K562 (cell line): Measurements from ENCODE around the gene SQOR. TPM values are rescaled to one million over a fixed set of nuclear protein-coding genes. Genes with fewer than 3 reads are reported as not detected.
A peak's percentile ranks its signal among the peaks of the same experiment; 100 is the strongest.

Experiments used
- BCLAF1 ChIP-seq, 2 experiments: fragments of 450-650 bp in 1 of 2; IDR thresholded peaks; 2 replicates each; pipeline ENCODE4 v1.6.1; 2011 to 2017; ENCODE audit warnings: low read depth in 2 of 2, antibody characterized with exemption in 1 of 2, borderline replicate concordance in 1 of 2, low read length in 1 of 2, mild to moderate bottlenecking in 1 of 2, mixed read lengths in 1 of 2; ENCODE audit not compliant: control insufficient read depth in 1 of 2
- BRD9 ChIP-seq: fragments of 450-650 bp; IDR thresholded peaks from 2 replicates; pipeline ENCODE4 v1.6.1; 2018; ENCODE audit warnings: low read depth; ENCODE audit not compliant: partially characterized antibody
- DPF2 ChIP-seq: fragments of 450-650 bp; IDR thresholded peaks from 2 replicates; pipeline ENCODE4 v1.6.1; 2016
- E2F6 ChIP-seq, 2 experiments: IDR thresholded peaks; 2 replicates each; pipeline ENCODE4 v1.6.1; 2011; ENCODE audit warnings: borderline replicate concordance in 1 of 2, control low read depth in 1 of 2, low read depth in 1 of 2, low read length in 1 of 2, mild to moderate bottlenecking in 1 of 2, mixed read lengths in 1 of 2, moderate library complexity in 1 of 2; ENCODE audit not compliant: insufficient read depth in 1 of 2, insufficient read length in 1 of 2, poor library complexity in 1 of 2, severe bottlenecking in 1 of 2; ENCODE audit errors: extremely low read depth in 1 of 2
- FOSL1 ChIP-seq: fragments of 200-800 bp; sonication (Bioruptor generic); conservative IDR thresholded peaks from 2 replicates; pipeline ENCODE4 v1.6.1; 2016; ENCODE audit warnings: missing genetic modification characterization, missing compliant biosample characterization
- HIVEP1 ChIP-seq: fragments of 250-450 bp; sonication (Bioruptor Pico); IDR thresholded peaks from 2 replicates; pipeline ENCODE4 v1.4.0; 2020; ENCODE audit warnings: mild to moderate bottlenecking
- KLF16 ChIP-seq: IDR thresholded peaks from 2 replicates; pipeline ENCODE4 v1.6.1; 2016; ENCODE audit warnings: antibody characterized with exemption
- MXI1 ChIP-seq: IDR thresholded peaks from 2 replicates; pipeline ENCODE4 v1.6.1; 2011; ENCODE audit warnings: low read depth, mild to moderate bottlenecking, improper control_type of control experiment, low read length
- NCOA6 ChIP-seq: fragments of 450-650 bp; IDR thresholded peaks from 2 replicates; pipeline ENCODE4 v1.6.1; 2017; ENCODE audit warnings: mild to moderate bottlenecking
- PML ChIP-seq: IDR thresholded peaks from 2 replicates; pipeline ENCODE4 v1.6.1; 2012; ENCODE audit warnings: low read length, inconsistent platforms
- SMARCA4 ChIP-seq: fragments of 450-650 bp; IDR thresholded peaks from 2 replicates; pipeline ENCODE4 v1.6.1; 2016
- SREBF2 ChIP-seq: sonication (generic); formaldehyde crosslinking; IDR thresholded peaks from 2 replicates; pipeline ENCODE4 v1.4.0; 2020; ENCODE audit warnings: mild to moderate bottlenecking, missing genetic modification reagents
- TAF7 ChIP-seq: fragments of 450-650 bp; IDR thresholded peaks from 2 replicates; pipeline ENCODE4 v1.6.1; 2016; ENCODE audit warnings: missing genetic modification characterization, missing compliant biosample characterization
- TBL1XR1 ChIP-seq, 2 experiments: IDR thresholded peaks; 2 replicates each; pipeline ENCODE4 v1.6.1; 2012; ENCODE audit warnings: improper control_type of control experiment in 2 of 2, low read length in 2 of 2, mild to moderate bottlenecking in 1 of 2
- ZNF146 ChIP-seq: IDR thresholded peaks from one replicate; pipeline ENCODE4 v1.6.1; 2018; ENCODE audit warnings: missing compliant biosample characterization; ENCODE audit not compliant: unreplicated experiment
- ZNF224 ChIP-seq: sonication (generic); formaldehyde crosslinking; IDR thresholded peaks from 2 replicates; pipeline ENCODE4 v1.8.0; 2022; ENCODE audit warnings: mild to moderate bottlenecking, missing genetic modification reagents
- ZNF778 ChIP-seq: fragments of 450-650 bp; formaldehyde crosslinking; IDR thresholded peaks from 2 replicates; pipeline ENCODE4 v1.4.0; 2020; ENCODE audit warnings: mild to moderate bottlenecking, moderate library complexity
- polyA plus RNA-seq, 8 experiments: library from polyadenylated mRNA; depleted of rRNA in 4 of 8; stranded (reverse) in 5 of 8; unstranded in 3 of 8; fragments of >200 nt; fragmentation: Nextera tagmentation in 2 of 8; fragmentation: Illumina TruSeq in 1 of 8; extraction: Ambion mirVana in 2 of 8; extraction: Trizol in 1 of 8; gene quantifications; 2 replicates each; pipeline versions ENCODE4 v1.2.1 to v1.2.3, GENCODE V29; 2011 to 2014; ENCODE audit warnings: inconsistent platforms in 1 of 8, missing spikeins in 1 of 8
- total RNA-seq, 7 experiments: library from RNA; depleted of rRNA in 6 of 7; stranded (reverse); fragments of >200 nt in 6 of 7; fragmentation: Illumina TruSeq in 2 of 7; extraction: Trizol in 2 of 7; gene quantifications; 2 replicates each; pipeline versions ENCODE4 v1.2.1 to v1.2.3, GENCODE V29; 2011 to 2021; ENCODE audit warnings: low replicate concordance in 1 of 7
- TF ChIP-seq, protein P1 (sequence below): fragments of 450-650 bp; IDR thresholded peaks from 2 replicates; pipeline ENCODE4 v1.7.1; 2018; ENCODE audit warnings: mild to moderate bottlenecking, low read depth; ENCODE audit not compliant: partially characterized antibody

The SQOR gene
- total and polyA plus RNA-seq, 9 of the 15 experiments (the other 6 are each of a cell fraction or from before 2014, with no cell fraction given) = 0.32 to 1.6 (median 1.1) TPM

- peak in 1 of 2 experiments; percentile 62; a peak in 1 of 4 replicates for TF ChIP-seq BCLAF1 (IDR thresholded peaks at IDR 0.05; ENCODE audit: borderline replicate concordance in 1 of 2, control insufficient read depth in 1 of 2, low read depth in 2 of 2, low read length in 1 of 2)
- peak; percentile 35; the same call in 1 of the 2 replicates for TF ChIP-seq PML
- no peak for TF ChIP-seq SREBF2
- TF ChIP-seq ZNF224 (CRISPR knock-in tag) = no peak
- no peak for TF ChIP-seq NCOA6
- TF ChIP-seq ZNF146 (CRISPR knock-in tag) = no peak
- no peak for TF ChIP-seq ZNF778
- TF ChIP-seq FOSL1 (tag) = 0 out of 2 replicates have a peak, but pooled peaks have one; percentile 32
- TF ChIP-seq HIVEP1 (CRISPR knock-in tag) = no peak
- no peak for TF ChIP-seq BRD9
- TF ChIP-seq TBL1XR1 (IDR thresholded peaks at IDR 0.05; ENCODE audit: low read length in 2 of 2) = peak in 1 of 2 experiments; percentile 56; a peak in 2 of 4 replicates
- TF ChIP-seq, protein P1, sequence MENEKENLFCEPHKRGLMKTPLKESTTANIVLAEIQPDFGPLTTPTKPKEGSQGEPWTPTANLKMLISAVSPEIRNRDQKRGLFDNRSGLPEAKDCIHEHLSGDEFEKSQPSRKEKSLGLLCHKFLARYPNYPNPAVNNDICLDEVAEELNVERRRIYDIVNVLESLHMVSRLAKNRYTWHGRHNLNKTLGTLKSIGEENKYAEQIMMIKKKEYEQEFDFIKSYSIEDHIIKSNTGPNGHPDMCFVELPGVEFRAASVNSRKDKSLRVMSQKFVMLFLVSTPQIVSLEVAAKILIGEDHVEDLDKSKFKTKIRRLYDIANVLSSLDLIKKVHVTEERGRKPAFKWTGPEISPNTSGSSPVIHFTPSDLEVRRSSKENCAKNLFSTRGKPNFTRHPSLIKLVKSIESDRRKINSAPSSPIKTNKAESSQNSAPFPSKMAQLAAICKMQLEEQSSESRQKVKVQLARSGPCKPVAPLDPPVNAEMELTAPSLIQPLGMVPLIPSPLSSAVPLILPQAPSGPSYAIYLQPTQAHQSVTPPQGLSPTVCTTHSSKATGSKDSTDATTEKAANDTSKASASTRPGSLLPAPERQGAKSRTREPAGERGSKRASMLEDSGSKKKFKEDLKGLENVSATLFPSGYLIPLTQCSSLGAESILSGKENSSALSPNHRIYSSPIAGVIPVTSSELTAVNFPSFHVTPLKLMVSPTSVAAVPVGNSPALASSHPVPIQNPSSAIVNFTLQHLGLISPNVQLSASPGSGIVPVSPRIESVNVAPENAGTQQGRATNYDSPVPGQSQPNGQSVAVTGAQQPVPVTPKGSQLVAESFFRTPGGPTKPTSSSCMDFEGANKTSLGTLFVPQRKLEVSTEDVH = peak; percentile 82
- TF ChIP-seq DPF2 = no peak
- TF ChIP-seq E2F6 (IDR thresholded peaks at IDR 0.05; ENCODE audit: borderline replicate concordance in 1 of 2, extremely low read depth in 1 of 2, insufficient read depth in 1 of 2, insufficient read length in 1 of 2, low read depth in 1 of 2, low read length in 1 of 2, poor library complexity in 1 of 2, severe bottlenecking in 1 of 2) = peak; percentile 87 to 91
- TF ChIP-seq SMARCA4 = peak; percentile 7; the same call in 1 of the 2 replicates
- TF ChIP-seq MXI1 = peak; percentile 71; the same call in 1 of the 2 replicates
- TF ChIP-seq KLF16 = 0 out of 2 replicates have a peak, but pooled peaks have one; percentile 37
- TF ChIP-seq TAF7 = peak; percentile 88
These were observed 47.5 kb upstream of the SQOR start, which contains the start of gene BLOC1S6 (continued) for GRCh38 chr15:45587095-45587862.
